ENCODE results near the gene CCL4. TPM values are rescaled to one million over a fixed set of nuclear protein-coding genes. Genes with fewer than 3 reads are reported as not detected.

Gene CCL4
- total RNA-seq, 2 experiments from 2014 or later: 1.5 to 2.1 TPM

DNA sequence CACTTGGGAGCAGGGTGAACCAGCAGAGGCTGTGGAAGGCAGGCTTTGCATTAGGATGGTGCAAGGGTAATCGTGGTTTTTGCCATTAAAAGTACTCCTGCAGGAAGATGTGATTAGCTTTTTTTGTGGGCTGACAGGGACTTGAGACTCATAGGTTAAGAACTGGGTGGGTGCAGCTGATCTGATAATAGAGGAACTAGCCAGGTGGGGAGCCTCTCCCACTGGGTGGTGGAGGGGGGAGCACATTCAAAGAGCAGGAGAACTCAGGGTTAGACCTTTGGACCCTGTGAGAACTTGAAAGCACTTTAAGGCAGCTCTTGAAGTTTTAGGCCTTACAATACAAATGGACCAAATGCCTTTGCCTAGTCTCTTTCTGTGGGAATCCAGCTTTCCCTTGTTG, 32.4 kb downstream of the CCL4 start:
- Mint-ChIP-seq H3K4me3 (no peak overlapping the region), H3K27ac (no peak overlapping the region), H3K36me3 (ENCODE audit: low read depth) (no peaks in the 10 kb centered on the region), H3K27me3 (peaks cover 10% of the 10 kb centered on the region), H3K4me1 (ENCODE audit: low read depth) (no peaks in the 10 kb centered on the region), H3K9me3 (no peaks in the 10 kb centered on the region)
- peaks cover 0 to 3% of the 10 kb centered on the region in 2 experiments for H3K27me3 ChIP-seq (ENCODE audit: control insufficient read depth in 1 of 2, insufficient read depth in 2 of 2, low read length in 2 of 2)
- DNase-seq (no peak), ATAC-seq (ENCODE audit: poor library complexity) (no peak)
- H3K27ac ChIP-seq (ENCODE audit: low read depth in 1 of 2, low read length in 2 of 2): no peak overlapping the region
- no peaks in the 10 kb centered on the region for H3K36me3 ChIP-seq (ENCODE audit: insufficient read depth, low read length)
- H3K4me3 ChIP-seq (ENCODE audit: low read length): no peak overlapping the region
- H3K9me3 ChIP-seq (ENCODE audit: control insufficient read depth in 1 of 2, insufficient read depth in 1 of 2, low read length in 2 of 2): no peaks in the 10 kb centered on the region
- no peaks in the 10 kb centered on the region for H3K4me1 ChIP-seq (ENCODE audit: insufficient read depth, low read length)
- TF ChIP-seq, protein P1, sequence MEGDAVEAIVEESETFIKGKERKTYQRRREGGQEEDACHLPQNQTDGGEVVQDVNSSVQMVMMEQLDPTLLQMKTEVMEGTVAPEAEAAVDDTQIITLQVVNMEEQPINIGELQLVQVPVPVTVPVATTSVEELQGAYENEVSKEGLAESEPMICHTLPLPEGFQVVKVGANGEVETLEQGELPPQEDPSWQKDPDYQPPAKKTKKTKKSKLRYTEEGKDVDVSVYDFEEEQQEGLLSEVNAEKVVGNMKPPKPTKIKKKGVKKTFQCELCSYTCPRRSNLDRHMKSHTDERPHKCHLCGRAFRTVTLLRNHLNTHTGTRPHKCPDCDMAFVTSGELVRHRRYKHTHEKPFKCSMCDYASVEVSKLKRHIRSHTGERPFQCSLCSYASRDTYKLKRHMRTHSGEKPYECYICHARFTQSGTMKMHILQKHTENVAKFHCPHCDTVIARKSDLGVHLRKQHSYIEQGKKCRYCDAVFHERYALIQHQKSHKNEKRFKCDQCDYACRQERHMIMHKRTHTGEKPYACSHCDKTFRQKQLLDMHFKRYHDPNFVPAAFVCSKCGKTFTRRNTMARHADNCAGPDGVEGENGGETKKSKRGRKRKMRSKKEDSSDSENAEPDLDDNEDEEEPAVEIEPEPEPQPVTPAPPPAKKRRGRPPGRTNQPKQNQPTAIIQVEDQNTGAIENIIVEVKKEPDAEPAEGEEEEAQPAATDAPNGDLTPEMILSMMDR (IDR thresholded peaks at IDR 0.05): no peak
- intact Hi-C loops (cut with DNase I, micrococcal nuclease): no loop called here
- ChIA-PET CTCF (no interaction called here), POLR2A (no interaction called here)

GRCh38 chr17:36136439-36136838, 32.8 kb downstream of the CCL4 start:
- DNase-seq (no peak), ATAC-seq (ENCODE audit: poor library complexity) (no peak)
- H3K4me3 Mint-ChIP-seq: no peak overlapping the region
- H3K36me3 Mint-ChIP-seq (ENCODE audit: low read depth): no peaks in the 10 kb centered on the region
- Histone ChIP-seq H3K4me3 (ENCODE audit: low read length) (no peak overlapping the region), H3K9me3 (ENCODE audit: control insufficient read depth in 1 of 2, insufficient read depth in 1 of 2, low read length in 2 of 2) (no peaks in the 10 kb centered on the region), H3K4me1 (ENCODE audit: insufficient read depth, low read length) (no peaks in the 10 kb centered on the region), H3K27ac (ENCODE audit: low read depth in 1 of 2, low read length in 2 of 2) (no peak overlapping the region), H3K27me3 (ENCODE audit: control insufficient read depth in 1 of 2, insufficient read depth in 2 of 2, low read length in 2 of 2) (peaks cover 0 to 3% of the 10 kb centered on the region in 2 experiments), H3K36me3 (ENCODE audit: insufficient read depth, low read length) (no peaks in the 10 kb centered on the region)
- no peaks in the 10 kb centered on the region for H3K4me1 Mint-ChIP-seq (ENCODE audit: low read depth)
- H3K27ac Mint-ChIP-seq: no peak overlapping the region
- ChIA-PET CTCF (no interaction called here), POLR2A (no interaction called here)
- TF ChIP-seq, protein P1 (IDR thresholded peaks at IDR 0.05): no peak
- intact Hi-C loops (cut with DNase I, micrococcal nuclease): no loop called here
- peaks cover 10% of the 10 kb centered on the region for H3K27me3 Mint-ChIP-seq
- H3K9me3 Mint-ChIP-seq: no peaks in the 10 kb centered on the region

GRCh38 chr17:36142235-36142634, 38.6 kb downstream of the CCL4 start:
- no peaks in the 10 kb centered on the region for H3K27me3 Mint-ChIP-seq
- no peak for ATAC-seq (ENCODE audit: poor library complexity)
- CTCF ChIA-PET: no interaction called here

More at GRCh38 chr17:36142235-36142634, 38.6 kb downstream of the CCL4 start:
- no peak overlapping the region for H3K4me3 Mint-ChIP-seq
- H3K36me3 Mint-ChIP-seq (ENCODE audit: low read depth): no peaks in the 10 kb centered on the region
- H3K4me1 ChIP-seq (ENCODE audit: insufficient read depth, low read length): no peaks in the 10 kb centered on the region
- intact Hi-C loops (cut with DNase I, micrococcal nuclease): loop anchor here (10.0 kb wide), 3 partner anchors 177 to 377 kb away; partner anchors contain the start of gene C17orf50 (in 1 of the 2)
- no peak overlapping the region for H3K4me3 ChIP-seq (ENCODE audit: low read length)
- H3K9me3 ChIP-seq (ENCODE audit: control insufficient read depth in 1 of 2, insufficient read depth in 1 of 2, low read length in 2 of 2): no peaks in the 10 kb centered on the region
- no peaks in the 10 kb centered on the region for H3K27me3 ChIP-seq (ENCODE audit: control insufficient read depth in 1 of 2, insufficient read depth in 2 of 2, low read length in 2 of 2)
- TF ChIP-seq, protein P1 (IDR thresholded peaks at IDR 0.05): no peak
- no peaks in the 10 kb centered on the region for H3K4me1 Mint-ChIP-seq (ENCODE audit: low read depth)
- DNase-seq: no peak
- POLR2A ChIA-PET: no interaction called here
- H3K36me3 ChIP-seq (ENCODE audit: insufficient read depth, low read length): no peaks in the 10 kb centered on the region
- H3K9me3 Mint-ChIP-seq: no peaks in the 10 kb centered on the region
- no peak overlapping the region for H3K27ac Mint-ChIP-seq
- H3K27ac ChIP-seq (ENCODE audit: low read depth in 1 of 2, low read length in 2 of 2): no peak overlapping the region
